ENCODE data around the gene KCNQ1. TPM values are rescaled to one million over a fixed set of nuclear protein-coding genes. Genes with fewer than 3 reads are reported as not detected.

KCNQ1 gene
- polyA plus RNA-seq, 1 donor (not counting 4 experiments of a cell fraction or from before 2014, with no cell fraction given), result not detected

GRCh38 chr11:2717561-2718325 is 272.9 kb downstream of the KCNQ1 start:
- no peak for TF ChIP-seq EZH2 (IDR thresholded peaks at IDR 0.05; ENCODE audit: low read length)
- TF ChIP-seq CTCF (optimal IDR thresholded peaks at IDR 0.05 in 1 of 3, IDR thresholded peaks at IDR 0.05 in 1 of 3, conservative IDR thresholded peaks at IDR 0.05 in 1 of 3; ENCODE audit: extremely low read depth in 1 of 3, insufficient read depth in 2 of 3, low read length in 3 of 3), result no peak
- H3K36me3 ChIP-seq (ENCODE audit: control insufficient read depth in 2 of 2, extremely low read depth in 1 of 2, insufficient read depth in 2 of 2, low read length in 2 of 2), result no peaks in the 10 kb centered on the region
- H3K4me1 ChIP-seq (ENCODE audit: control insufficient read depth, extremely low read depth, insufficient read depth, low read length), result no peaks in the 10 kb centered on the region
- no peaks in the 10 kb centered on the region for H3K9me1 ChIP-seq (ENCODE audit: control insufficient read depth, extremely low read depth, insufficient read depth, low read length)
- dilution Hi-C loops (cut with MboI; ENCODE audit: extremely low pct_ligation_motif_present, low sequenced_read_pairs), result no loop called here
- no peak overlapping the region for H2AFZ ChIP-seq (ENCODE audit: control insufficient read depth, low read length)
- peaks cover 42% of the 10 kb centered on the region for H3K27me3 ChIP-seq (ENCODE audit: control insufficient read depth, extremely low read depth, insufficient read depth, low read length)
- no peak for FAIRE-seq
- peaks cover 3% of the 10 kb centered on the region for H4K20me1 ChIP-seq (ENCODE audit: control insufficient read depth, extremely low read depth, insufficient read depth, low read length)
- H3K9ac ChIP-seq (ENCODE audit: control insufficient read depth, extremely low read depth, insufficient read depth, low read length), result no peak overlapping the region
- no peak overlapping the region for H3K4me3 ChIP-seq (ENCODE audit: control insufficient read depth in 2 of 3, extremely low read depth in 1 of 3, insufficient read depth in 2 of 3, low read depth in 1 of 3, low read length in 3 of 3)
- DNase-seq (ENCODE audit: low read depth, low spot score), result no peak
- H3K79me2 ChIP-seq (ENCODE audit: control insufficient read depth, insufficient read depth, low read length), result no peaks in the 10 kb centered on the region
- H3K9me3 ChIP-seq (ENCODE audit: control insufficient read depth, low read depth, low read length), result no peaks in the 10 kb centered on the region
- no peak overlapping the region for H3K4me2 ChIP-seq (ENCODE audit: control insufficient read depth, extremely low read depth, insufficient read depth, low read depth, low read length)
- H3K27ac ChIP-seq (ENCODE audit: control insufficient read depth, insufficient read depth, low read length), result no peak overlapping the region

GRCh38 chr11:2718817-2719438 is 274.1 kb downstream of the KCNQ1 start:
- H3K27me3 ChIP-seq (ENCODE audit: control insufficient read depth, extremely low read depth, insufficient read depth, low read length), result peaks cover 38% of the 10 kb centered on the region
- H3K4me2 ChIP-seq (ENCODE audit: control insufficient read depth, extremely low read depth, insufficient read depth, low read depth, low read length), result no peak overlapping the region
- no peak for DNase-seq (ENCODE audit: low read depth, low spot score)
- no peak overlapping the region for H3K9ac ChIP-seq (ENCODE audit: control insufficient read depth, extremely low read depth, insufficient read depth, low read length)
- no peaks in the 10 kb centered on the region for H3K9me1 ChIP-seq (ENCODE audit: control insufficient read depth, extremely low read depth, insufficient read depth, low read length)
- no peak for TF ChIP-seq EZH2 (IDR thresholded peaks at IDR 0.05; ENCODE audit: low read length)
- no peak for TF ChIP-seq CTCF (optimal IDR thresholded peaks at IDR 0.05 in 1 of 3, IDR thresholded peaks at IDR 0.05 in 1 of 3, conservative IDR thresholded peaks at IDR 0.05 in 1 of 3; ENCODE audit: extremely low read depth in 1 of 3, insufficient read depth in 2 of 3, low read length in 3 of 3)
- no peak overlapping the region for H3K27ac ChIP-seq (ENCODE audit: control insufficient read depth, insufficient read depth, low read length)
- no peaks in the 10 kb centered on the region for H3K79me2 ChIP-seq (ENCODE audit: control insufficient read depth, insufficient read depth, low read length)
- no peaks in the 10 kb centered on the region for H3K36me3 ChIP-seq (ENCODE audit: control insufficient read depth in 2 of 2, extremely low read depth in 1 of 2, insufficient read depth in 2 of 2, low read length in 2 of 2)
- H3K4me1 ChIP-seq (ENCODE audit: control insufficient read depth, extremely low read depth, insufficient read depth, low read length), result no peaks in the 10 kb centered on the region
- H2AFZ ChIP-seq (ENCODE audit: control insufficient read depth, low read length), result no peak overlapping the region
- dilution Hi-C loops (cut with MboI; ENCODE audit: extremely low pct_ligation_motif_present, low sequenced_read_pairs), result no loop called here
- H3K4me3 ChIP-seq (ENCODE audit: control insufficient read depth in 2 of 3, extremely low read depth in 1 of 3, insufficient read depth in 2 of 3, low read depth in 1 of 3, low read length in 3 of 3), result no peak overlapping the region
- peaks cover 3% of the 10 kb centered on the region for H4K20me1 ChIP-seq (ENCODE audit: control insufficient read depth, extremely low read depth, insufficient read depth, low read length)
- no peaks in the 10 kb centered on the region for H3K9me3 ChIP-seq (ENCODE audit: control insufficient read depth, low read depth, low read length)
- FAIRE-seq, result no peak

Measured in keratinocyte (primary cell).